SK-N-SH treated with all-trans-retinoic acid at 6 μM for 48 hours (cell line): ENCODE results near the gene CFAP97D1.

Source experiments
- ATAC-seq: fragments of 200-7000 bp; cut with Tn5 transposase; 3 replicates; pipeline ENCODE4 v1.9.1; 2020; ENCODE audit warnings: mild to moderate bottlenecking, moderate library complexity
- ARNTL ChIP-seq: fragments of 450-650 bp; formaldehyde crosslinking; IDR thresholded peaks from 2 replicates; pipeline ENCODE4 v1.5.0; 2020; ENCODE audit warnings: low read depth, mild to moderate bottlenecking, moderate library complexity, borderline replicate concordance
- BACH2 ChIP-seq: fragments of 250-450 bp; sonication (Bioruptor Pico); IDR thresholded peaks from 2 replicates; pipeline ENCODE4 v1.9.0; 2021; ENCODE audit warnings: mild to moderate bottlenecking, borderline replicate concordance
- CSDC2 ChIP-seq: fragments of 250-450 bp; sonication (Bioruptor Pico); IDR thresholded peaks from 2 replicates; pipeline ENCODE4 v1.5.0; 2020; ENCODE audit warnings: mild to moderate bottlenecking, moderate library complexity
- GLIS3 ChIP-seq: fragments of 250-450 bp; sonication (Bioruptor Pico); IDR thresholded peaks from 2 replicates; pipeline ENCODE4 v1.5.0; 2020; ENCODE audit warnings: mild to moderate bottlenecking, moderate library complexity
- ISL1 ChIP-seq: fragments of 250-450 bp; sonication (Bioruptor Pico); IDR thresholded peaks from 2 replicates; pipeline ENCODE4 v2.1.2; 2022; ENCODE audit warnings: mild to moderate bottlenecking, moderate library complexity
- RARB ChIP-seq: fragments of 250-450 bp; sonication (Bioruptor Pico); IDR thresholded peaks from 2 replicates; pipeline ENCODE4 v1.8.0; 2021; ENCODE audit warnings: mild to moderate bottlenecking, moderate library complexity
- SNAI2 ChIP-seq: fragments of 250-450 bp; sonication (Bioruptor Pico); IDR thresholded peaks from 2 replicates; pipeline ENCODE4 v1.5.0; 2020; ENCODE audit warnings: mild to moderate bottlenecking, moderate library complexity
- TCF4 ChIP-seq: fragments of 250-450 bp; sonication (Bioruptor Pico); IDR thresholded peaks from 2 replicates; pipeline ENCODE4 v1.8.0; 2021; ENCODE audit warnings: mild to moderate bottlenecking, moderate library complexity, borderline replicate concordance
- TOX ChIP-seq: fragments of 250-450 bp; sonication (Bioruptor Pico); IDR thresholded peaks from 2 replicates; pipeline ENCODE4 v1.8.0; 2021; ENCODE audit warnings: mild to moderate bottlenecking, moderate library complexity, borderline replicate concordance
- ZC3H10 ChIP-seq: fragments of 250-450 bp; sonication (Bioruptor Pico); IDR thresholded peaks from 2 replicates; pipeline ENCODE4 v1.5.1; 2021; ENCODE audit warnings: mild to moderate bottlenecking, moderate library complexity
- ZFP3 ChIP-seq: fragments of 250-450 bp; sonication (Bioruptor Pico); IDR thresholded peaks from 2 replicates; pipeline ENCODE4 v1.5.0; 2020; ENCODE audit warnings: mild to moderate bottlenecking, moderate library complexity
- ZFP30 ChIP-seq: fragments of 450-650 bp; formaldehyde crosslinking; IDR thresholded peaks from 2 replicates; pipeline ENCODE4 v1.5.0; 2022; ENCODE audit warnings: mild to moderate bottlenecking, moderate library complexity
- ZNF565 ChIP-seq: fragments of 450-650 bp; formaldehyde crosslinking; conservative IDR thresholded peaks from 2 replicates; pipeline ENCODE4 v1.5.0; 2020; ENCODE audit warnings: low read depth, mild to moderate bottlenecking, moderate library complexity
- ZNF70 ChIP-seq: fragments of 450-650 bp; formaldehyde crosslinking; IDR thresholded peaks from 2 replicates; pipeline ENCODE4 v1.5.0; 2020; ENCODE audit warnings: mild to moderate bottlenecking, moderate library complexity
- ZNF8 ChIP-seq: fragments of 450-650 bp; formaldehyde crosslinking; IDR thresholded peaks from 2 replicates; pipeline ENCODE4 v1.5.0; 2020; ENCODE audit warnings: mild to moderate bottlenecking, moderate library complexity
- TF ChIP-seq, protein P1 (sequence below): fragments of 250-450 bp; sonication (Bioruptor Pico); IDR thresholded peaks from 2 replicates; pipeline ENCODE4 v1.5.1; 2020; ENCODE audit warnings: low read depth, mild to moderate bottlenecking, moderate library complexity
- TF ChIP-seq, protein P2 (sequence below): fragments of 250-450 bp; sonication (Bioruptor Pico); IDR thresholded peaks from 2 replicates; pipeline ENCODE4 v1.8.0; 2020; ENCODE audit warnings: mild to moderate bottlenecking, moderate library complexity, borderline replicate concordance
- TF ChIP-seq, protein P3 (sequence below): fragments of 250-450 bp; sonication (Bioruptor Pico); IDR thresholded peaks from 2 replicates; pipeline ENCODE4 v1.5.1; 2021; ENCODE audit warnings: mild to moderate bottlenecking, moderate library complexity
- TF ChIP-seq, protein P4 (sequence below): fragments of 250-450 bp; sonication (Bioruptor Pico); IDR thresholded peaks from 2 replicates; pipeline ENCODE4 v1.8.0; 2021; ENCODE audit warnings: low read depth, mild to moderate bottlenecking, moderate library complexity, borderline replicate concordance

The CFAP97D1 gene

DNA sequence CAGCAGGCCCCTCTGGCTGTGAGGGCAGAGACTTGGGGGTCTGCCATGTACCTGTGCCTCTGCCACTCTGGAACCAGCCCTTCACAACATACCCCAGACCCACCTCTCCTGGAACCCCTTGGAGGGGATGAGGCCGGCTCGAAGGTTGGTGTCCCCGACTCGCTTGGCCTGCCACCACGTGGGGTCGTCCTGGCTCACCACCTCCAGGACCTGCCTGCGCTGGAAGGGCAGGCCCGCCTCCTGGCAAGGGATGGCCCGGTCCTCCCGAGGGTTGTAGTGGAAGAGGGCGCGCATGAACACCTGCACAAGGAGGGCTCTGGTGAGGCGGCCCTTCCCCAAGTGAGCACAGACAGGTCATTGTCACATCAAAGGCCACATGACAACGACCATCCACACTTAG, 40.5 kb downstream of the CFAP97D1 start:
- TF ChIP-seq ZFP30 (CRISPR knock-in tag) (no peak), ZC3H10 (CRISPR knock-in tag) (no peak), ISL1 (no peak), ZFP3 (CRISPR knock-in tag) (no peak), SNAI2 (CRISPR knock-in tag) (no peak), ZNF70 (CRISPR knock-in tag) (no peak), RARB (CRISPR knock-in tag) (no peak), ARNTL (CRISPR knock-in tag) (no peak), ZNF8 (CRISPR knock-in tag) (no peak), ZNF565 (CRISPR knock-in tag) (no peak), TOX (CRISPR knock-in tag) (no peak)
- TF ChIP-seq, protein P1, sequence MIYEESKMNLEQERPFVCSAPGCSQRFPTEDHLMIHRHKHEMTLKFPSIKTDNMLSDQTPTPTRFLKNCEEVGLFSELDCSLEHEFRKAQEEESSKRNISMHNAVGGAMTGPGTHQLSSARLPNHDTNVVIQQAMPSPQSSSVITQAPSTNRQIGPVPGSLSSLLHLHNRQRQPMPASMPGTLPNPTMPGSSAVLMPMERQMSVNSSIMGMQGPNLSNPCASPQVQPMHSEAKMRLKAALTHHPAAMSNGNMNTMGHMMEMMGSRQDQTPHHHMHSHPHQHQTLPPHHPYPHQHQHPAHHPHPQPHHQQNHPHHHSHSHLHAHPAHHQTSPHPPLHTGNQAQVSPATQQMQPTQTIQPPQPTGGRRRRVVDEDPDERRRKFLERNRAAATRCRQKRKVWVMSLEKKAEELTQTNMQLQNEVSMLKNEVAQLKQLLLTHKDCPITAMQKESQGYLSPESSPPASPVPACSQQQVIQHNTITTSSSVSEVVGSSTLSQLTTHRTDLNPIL (CRISPR knock-in tag) = no peak
- TF ChIP-seq, protein P2, sequence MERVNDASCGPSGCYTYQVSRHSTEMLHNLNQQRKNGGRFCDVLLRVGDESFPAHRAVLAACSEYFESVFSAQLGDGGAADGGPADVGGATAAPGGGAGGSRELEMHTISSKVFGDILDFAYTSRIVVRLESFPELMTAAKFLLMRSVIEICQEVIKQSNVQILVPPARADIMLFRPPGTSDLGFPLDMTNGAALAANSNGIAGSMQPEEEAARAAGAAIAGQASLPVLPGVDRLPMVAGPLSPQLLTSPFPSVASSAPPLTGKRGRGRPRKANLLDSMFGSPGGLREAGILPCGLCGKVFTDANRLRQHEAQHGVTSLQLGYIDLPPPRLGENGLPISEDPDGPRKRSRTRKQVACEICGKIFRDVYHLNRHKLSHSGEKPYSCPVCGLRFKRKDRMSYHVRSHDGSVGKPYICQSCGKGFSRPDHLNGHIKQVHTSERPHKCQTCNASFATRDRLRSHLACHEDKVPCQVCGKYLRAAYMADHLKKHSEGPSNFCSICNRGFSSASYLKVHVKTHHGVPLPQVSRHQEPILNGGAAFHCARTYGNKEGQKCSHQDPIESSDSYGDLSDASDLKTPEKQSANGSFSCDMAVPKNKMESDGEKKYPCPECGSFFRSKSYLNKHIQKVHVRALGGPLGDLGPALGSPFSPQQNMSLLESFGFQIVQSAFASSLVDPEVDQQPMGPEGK (CRISPR knock-in tag) = no peak
- TF ChIP-seq, protein P3, sequence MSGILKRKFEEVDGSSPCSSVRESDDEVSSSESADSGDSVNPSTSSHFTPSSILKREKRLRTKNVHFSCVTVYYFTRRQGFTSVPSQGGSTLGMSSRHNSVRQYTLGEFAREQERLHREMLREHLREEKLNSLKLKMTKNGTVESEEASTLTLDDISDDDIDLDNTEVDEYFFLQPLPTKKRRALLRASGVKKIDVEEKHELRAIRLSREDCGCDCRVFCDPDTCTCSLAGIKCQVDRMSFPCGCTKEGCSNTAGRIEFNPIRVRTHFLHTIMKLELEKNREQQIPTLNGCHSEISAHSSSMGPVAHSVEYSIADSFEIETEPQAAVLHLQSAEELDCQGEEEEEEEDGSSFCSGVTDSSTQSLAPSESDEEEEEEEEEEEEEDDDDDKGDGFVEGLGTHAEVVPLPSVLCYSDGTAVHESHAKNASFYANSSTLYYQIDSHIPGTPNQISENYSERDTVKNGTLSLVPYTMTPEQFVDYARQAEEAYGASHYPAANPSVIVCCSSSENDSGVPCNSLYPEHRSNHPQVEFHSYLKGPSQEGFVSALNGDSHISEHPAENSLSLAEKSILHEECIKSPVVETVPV (CRISPR knock-in tag) = no peak
- ATAC-seq = no peak

DNA sequence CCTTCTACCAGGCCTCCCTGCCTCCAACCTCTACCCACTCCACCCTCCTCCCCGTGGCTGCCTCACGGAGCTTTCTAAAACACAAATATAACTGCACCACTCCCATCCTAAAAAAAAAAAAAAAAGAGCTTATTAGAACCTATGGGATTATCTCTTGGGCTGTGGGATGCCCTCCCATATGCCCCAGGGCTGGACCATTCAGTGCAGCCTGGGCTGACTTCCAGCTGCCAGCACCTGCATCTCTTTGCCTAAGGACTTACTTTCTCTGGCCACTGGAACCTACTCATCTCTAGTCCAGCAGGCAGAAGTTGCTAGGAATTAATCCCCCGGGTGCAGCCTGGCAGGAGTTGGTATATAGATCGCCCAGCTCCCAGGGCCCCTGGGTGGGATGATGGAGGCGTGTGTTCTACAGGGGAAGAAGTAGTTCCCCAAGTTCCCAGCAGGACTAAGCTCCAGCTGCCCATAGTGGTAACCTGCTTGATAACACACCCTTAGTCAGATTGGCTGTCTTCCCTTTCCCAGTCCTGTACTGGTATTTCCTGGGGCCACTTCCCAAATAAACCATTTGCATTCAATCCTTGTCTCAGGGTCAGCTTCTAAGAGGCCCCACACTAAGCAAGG, 42.4 kb downstream of the CFAP97D1 start:
- ATAC-seq = no peak
- TF ChIP-seq ZNF565 (CRISPR knock-in tag) (no peak), ISL1 (no peak)
- TF ChIP-seq, protein P4, sequence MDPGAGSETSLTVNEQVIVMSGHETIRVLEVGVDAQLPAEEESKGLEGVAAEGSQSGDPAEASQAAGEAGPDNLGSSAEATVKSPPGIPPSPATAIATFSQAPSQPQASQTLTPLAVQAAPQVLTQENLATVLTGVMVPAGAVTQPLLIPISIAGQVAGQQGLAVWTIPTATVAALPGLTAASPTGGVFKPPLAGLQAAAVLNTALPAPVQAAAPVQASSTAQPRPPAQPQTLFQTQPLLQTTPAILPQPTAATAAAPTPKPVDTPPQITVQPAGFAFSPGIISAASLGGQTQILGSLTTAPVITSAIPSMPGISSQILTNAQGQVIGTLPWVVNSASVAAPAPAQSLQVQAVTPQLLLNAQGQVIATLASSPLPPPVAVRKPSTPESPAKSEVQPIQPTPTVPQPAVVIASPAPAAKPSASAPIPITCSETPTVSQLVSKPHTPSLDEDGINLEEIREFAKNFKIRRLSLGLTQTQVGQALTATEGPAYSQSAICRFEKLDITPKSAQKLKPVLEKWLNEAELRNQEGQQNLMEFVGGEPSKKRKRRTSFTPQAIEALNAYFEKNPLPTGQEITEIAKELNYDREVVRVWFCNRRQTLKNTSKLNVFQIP (CRISPR knock-in tag) = no peak

DNA sequence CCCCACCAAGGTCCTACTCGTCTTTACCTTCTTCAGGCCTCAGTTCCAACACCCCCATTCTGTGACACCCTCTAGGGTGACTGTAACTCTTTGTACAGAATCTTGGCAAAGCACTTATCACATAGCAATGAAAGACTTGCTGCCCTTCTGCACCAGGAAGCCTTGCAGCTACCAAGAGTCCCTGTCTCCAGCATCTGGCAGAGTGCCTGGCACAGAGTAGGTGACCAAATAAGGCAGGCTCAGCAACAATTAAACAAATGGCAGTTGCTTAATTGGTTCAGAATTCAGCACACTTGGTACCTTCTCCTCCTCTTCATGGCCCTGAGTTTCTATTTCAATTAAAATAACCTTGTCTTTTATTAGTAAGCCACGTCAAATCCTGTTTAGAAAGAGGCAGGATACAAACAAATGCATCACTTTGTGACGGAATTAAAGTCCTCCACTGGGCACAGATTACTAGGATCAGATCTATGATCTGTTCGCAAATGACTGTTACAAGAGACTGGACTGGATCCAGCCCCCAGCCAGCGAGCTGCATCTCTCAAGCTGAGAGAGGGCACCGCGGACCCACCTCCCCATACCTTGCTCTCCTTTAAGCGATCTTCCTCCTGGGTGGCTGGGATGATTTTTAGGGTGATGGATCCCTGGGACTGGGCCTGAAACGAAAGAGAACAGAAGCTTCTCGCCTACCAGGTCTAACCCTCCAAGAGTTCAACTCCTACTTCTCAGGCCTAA, 43.3 kb downstream of the CFAP97D1 start:
- no peak for ATAC-seq
- TF ChIP-seq RARB (CRISPR knock-in tag) = no peak
- TF ChIP-seq, protein P2 (CRISPR knock-in tag) = no peak
- no peak for TF ChIP-seq ISL1
- TF ChIP-seq, protein P4 (CRISPR knock-in tag) = no peak

DNA sequence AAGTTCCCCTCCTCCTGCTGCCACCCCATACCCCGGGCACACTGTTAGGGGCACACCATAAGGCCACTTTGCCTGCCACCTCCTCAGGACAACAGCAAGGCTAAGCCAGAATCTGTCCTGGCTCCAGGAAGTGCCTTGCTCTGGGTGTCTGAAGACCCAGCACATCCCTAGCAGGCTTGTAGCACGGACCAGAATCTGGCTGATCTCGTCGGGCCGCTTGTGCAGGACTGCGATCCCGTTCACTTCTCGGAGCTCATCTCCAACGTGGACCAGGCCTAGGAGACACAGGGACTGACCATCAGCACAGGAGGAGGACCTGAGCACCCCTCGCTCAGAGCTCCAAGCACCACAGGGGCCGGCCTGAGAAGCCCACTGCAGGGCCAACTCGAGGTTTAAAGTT, 45.3 kb downstream of the CFAP97D1 start:
- no peak for ATAC-seq
- TF ChIP-seq ZFP30 (CRISPR knock-in tag) (no peak), BACH2 (CRISPR knock-in tag) (no peak), ARNTL (CRISPR knock-in tag) (no peak), GLIS3 (no peak), ZNF70 (CRISPR knock-in tag) (no peak), TCF4 (no peak), TOX (CRISPR knock-in tag) (no peak), RARB (CRISPR knock-in tag) (no peak), CSDC2 (CRISPR knock-in tag) (no peak)
- TF ChIP-seq, protein P3 (CRISPR knock-in tag) = no peak
- TF ChIP-seq, protein P4 (CRISPR knock-in tag) = no peak
